GM21737 (cell line): ENCODE data around the gene SLC47A2.

Source experiments
- ATAC-seq: cut with Tn5 transposase; IDR thresholded peaks from one replicate; pipeline ENCODE4 v1.9.1; 2021; ENCODE audit warnings: mild to moderate bottlenecking, moderate library complexity; ENCODE audit not compliant: unreplicated experiment

SLC47A2 gene

GRCh38 chr17:19728084-19728495, 11.7 kb upstream of the SLC47A2 start:
- ATAC-seq, result no peak

GRCh38 chr17:19727501-19728078, 11.2 kb upstream of the SLC47A2 start:
- no peak for ATAC-seq

DNA sequence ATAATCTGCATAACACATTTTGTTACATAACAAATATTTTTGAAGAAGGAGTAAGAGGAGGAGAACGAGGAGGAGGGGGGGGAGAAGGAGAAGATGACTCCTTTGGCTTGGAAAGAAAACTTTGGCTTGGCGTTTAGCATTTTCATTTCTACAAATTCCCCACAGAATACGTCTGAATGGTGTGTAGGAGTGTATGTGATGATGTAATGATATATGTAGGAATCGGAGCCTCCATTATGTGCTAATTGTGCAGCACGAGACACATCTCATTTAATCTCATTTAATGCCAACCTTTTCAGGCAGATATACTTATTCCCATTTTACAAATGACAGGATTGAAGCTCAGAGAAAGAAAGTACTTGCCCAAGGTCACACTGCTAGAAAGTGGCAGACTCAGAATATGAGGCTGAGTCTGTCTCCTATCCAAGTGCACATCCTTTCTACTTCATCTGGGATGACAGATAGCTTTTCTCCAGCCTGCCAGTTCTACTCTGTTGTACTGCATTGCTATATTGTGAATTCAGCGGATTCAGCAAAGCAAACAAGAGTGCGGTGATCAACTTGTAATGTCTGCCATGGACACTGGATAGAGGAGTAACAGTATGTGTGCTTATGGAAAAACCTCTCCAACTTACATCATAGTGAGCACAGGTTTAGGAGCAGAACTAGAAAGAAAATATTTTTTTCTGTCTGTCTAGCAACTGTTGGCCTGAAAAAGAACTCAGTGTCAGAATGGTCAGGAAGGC, 10.4 kb upstream of the SLC47A2 start:
- no peak for ATAC-seq

DNA sequence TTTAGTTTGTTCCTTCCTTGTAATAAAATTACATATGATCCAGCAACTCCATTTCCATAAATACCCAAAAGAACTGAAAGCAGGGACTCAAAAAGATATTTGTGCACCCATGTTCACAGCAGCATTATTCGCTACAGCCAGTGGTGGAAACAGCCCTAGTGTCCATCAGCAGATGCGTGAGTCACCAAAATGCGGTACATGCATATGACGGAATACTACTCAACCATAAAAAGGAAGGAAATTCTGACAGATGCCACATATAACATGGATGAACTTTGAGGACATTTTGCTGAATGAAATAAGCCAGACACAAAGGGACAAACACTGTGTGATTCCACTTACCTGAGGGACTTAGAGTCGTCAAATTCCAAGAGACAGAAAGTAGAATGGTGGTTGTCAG, 9.1 kb upstream of the SLC47A2 start:
- no peak for ATAC-seq

GRCh38 chr17:19724501-19725420, 8.4 kb upstream of the SLC47A2 start:
- ATAC-seq, result no peak

DNA sequence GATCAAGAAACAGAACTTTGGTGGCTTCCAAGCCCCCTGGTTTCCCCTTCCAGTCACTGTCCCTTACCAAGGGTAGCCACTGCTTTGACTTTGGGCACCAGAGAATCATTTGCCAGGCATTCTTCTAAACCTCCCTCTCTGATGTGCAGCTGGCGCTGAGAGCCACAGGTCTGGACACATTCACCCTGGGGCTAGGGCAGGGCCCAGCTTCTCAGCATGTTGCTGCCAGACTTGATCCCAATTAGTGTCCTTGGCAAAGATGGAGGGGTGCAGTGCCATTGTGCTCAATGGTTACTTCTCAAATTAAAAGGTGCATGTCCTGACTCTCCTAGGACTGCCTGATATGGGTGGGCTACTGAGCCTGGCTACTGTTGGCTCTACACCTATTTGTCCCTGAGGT, 7.6 kb upstream of the SLC47A2 start:
- no peak for ATAC-seq

- no peak for ATAC-seq
Measured at GRCh38 chr17:19720631-19721426, 4.4 kb upstream of the SLC47A2 start.

- ATAC-seq, result no peak
Measured at GRCh38 chr17:19720210-19720475, 3.8 kb upstream of the SLC47A2 start.

GRCh38 chr17:19719355-19720209, 3.2 kb upstream of the SLC47A2 start:
- no peak for ATAC-seq

- no peak for ATAC-seq
Measured at GRCh38 chr17:19718613-19719354, 2.4 kb upstream of the SLC47A2 start.

GRCh38 chr17:19718041-19718612, 1.7 kb upstream of the SLC47A2 start:
- no peak for ATAC-seq

- ATAC-seq, result no peak
Measured at GRCh38 chr17:19717411-19717908, 1.1 kb upstream of the SLC47A2 start.

DNA sequence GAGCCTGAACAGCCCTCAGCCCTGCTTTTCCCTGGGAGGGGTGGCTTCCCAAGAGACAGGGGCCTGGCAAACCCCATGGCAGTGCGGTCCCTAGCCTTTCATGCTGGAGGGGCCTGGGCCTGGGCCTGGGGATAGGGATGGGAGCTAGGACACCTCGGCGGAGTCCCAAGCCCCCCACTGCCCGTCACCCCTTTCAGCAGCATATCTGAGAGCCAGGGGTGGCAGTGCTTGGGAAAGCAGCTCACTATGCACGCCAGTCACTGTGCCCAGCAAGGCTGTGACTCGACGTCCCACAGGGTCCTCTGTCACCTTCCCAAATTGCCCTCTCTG, 612 bp upstream of the SLC47A2 start:
- no peak for ATAC-seq

DNA sequence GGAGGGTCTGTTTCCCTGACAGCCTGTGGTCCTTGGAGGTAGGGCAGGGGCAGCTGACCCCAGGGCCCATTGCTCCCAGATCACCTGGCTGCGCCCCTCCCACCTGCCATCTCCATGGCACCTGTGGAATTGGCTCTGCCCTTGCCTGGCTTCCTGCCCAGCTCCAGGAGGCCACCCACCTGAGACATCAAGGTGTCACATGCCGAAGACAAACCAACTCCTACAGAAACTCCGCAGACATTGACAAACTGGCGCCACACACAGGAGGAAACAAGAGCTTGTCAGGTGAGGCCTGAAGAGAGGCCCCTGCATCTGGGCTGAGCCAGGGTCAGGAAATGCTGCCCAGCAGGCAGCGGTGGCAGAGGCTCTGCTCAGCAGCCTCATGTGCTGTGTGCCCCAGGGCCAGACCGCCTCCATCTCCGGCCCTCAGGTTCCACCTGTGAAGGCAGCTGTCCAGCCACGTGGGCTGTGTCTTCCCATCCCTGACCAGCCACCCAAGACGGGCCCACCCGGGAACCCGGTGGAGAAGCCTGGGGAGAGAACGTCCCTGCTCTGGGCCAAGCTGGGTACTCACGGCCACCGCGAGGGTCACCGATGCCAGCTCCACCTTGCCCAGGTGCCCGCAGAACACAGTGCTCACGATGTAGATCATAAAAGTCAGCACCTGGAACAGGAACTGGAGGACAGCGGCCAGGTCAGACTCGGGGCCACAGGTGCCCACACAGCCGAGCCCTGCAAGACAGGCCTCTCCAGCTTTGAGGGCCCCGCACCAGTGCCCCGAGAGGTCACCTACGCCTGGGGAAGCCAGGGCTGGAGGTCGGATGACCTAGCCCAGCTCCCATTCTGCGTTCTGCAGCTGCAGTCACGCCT, 1.6 kb downstream of the SLC47A2 start:
- no peak for ATAC-seq

DNA sequence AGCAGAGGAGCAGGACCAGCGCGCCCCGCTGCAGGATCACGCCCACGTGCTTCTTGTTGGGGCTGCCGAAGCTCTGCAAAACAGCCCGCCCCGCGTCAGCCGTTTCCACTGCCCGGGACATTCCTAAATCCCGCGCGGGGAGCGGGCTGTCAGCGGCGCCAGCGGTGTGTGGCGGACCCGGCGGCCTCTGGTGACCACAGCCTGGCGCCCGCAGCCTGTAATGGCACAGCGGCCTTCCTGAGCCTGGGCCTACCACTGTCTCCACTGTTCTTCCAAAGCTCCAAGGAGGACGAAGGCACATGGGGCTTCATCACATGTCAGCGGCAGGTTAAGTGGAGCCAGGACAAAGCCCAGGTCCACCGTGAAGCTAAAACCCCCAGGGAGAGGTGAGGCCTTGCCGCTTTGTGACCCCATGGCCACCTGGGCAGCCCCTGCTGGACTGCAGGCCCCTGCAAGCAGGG, 2.5 kb downstream of the SLC47A2 start:
- ATAC-seq, result no peak

DNA sequence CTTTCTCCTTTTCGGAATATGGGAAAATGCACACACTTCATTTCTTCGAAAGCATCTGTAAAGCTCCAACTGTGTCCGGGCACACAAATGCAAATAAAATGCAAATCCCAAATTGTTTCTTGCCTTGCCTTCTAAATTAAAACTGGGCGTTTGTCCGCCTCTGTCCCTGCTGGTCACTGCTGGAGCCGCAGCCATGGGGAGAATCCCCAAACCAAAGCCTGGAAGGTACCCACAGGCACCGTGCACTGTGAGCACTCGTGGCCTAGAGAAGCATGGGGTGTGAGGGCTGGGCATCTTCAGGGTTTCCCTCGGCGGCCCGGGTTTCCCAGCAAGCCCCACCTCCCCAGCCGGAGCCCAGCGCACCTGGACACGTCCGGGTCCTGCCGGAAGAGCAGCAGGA, 2.9 kb downstream of the SLC47A2 start:
- ATAC-seq, result no peak

DNA sequence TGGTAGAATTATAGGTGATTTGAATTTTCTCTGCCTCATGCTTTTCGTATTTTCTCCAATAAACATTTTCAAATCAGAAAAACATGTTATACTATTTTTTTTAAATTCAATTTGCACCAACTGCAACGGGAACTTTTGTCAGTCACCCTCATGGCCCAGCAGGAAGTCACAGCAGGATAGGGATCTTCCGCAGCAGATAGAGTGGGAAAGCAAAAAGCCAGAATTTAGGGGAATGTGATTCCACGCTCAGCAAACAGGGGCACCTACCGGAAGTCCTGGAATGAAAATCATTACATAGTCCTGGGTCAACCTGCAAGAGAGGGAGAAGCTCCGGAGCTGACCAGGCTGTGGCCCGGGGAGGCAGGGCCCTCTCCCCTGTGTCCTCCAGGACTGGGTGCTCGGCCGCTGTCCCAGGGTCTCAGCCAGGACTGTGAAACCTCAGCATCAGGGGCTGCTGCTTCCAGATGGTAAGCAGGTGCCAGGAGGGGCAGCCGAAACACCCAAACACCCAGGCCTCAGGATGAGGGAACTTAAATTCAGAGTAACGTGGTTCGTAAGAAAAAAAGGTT, 3.9 kb downstream of the SLC47A2 start:
- no peak for ATAC-seq

DNA sequence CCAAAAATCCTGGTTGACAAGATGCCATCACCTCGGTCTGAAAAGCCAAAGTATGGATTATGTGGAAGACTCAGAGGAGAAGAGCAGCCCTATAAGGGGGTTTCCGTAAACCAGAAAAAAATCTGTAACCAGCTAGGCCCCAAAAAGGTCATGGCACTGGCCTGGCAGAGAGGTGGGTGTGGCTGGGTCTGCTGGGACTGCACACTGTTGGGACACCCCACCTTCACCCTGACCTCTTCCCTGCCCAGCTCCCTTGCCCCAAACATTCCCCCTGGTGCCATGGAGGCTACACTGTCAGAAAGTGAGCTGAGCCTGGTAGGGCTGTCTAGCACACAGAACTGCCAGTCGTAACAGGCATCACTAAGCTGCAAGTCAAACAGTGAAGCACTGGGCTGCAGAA, 6.5 kb downstream of the SLC47A2 start:
- ATAC-seq, result no peak
